Frontal cortex (tissue), 4 donors: Measurements from ENCODE around the gene LCOR. TPM values are rescaled to one million over a fixed set of nuclear protein-coding genes. Genes with fewer than 3 reads are reported as not detected.
A peak's percentile ranks its signal among the peaks of the same experiment; 100 is the strongest.

Source experiments
- DNase-seq, 2 donors: peaks; one replicate each; pipeline ENCODE4 v3.0.0; 2012; ENCODE audit warnings: low spot score in 2 of 2
- FAIRE-seq: peaks from 2 replicates; lab custom pipeline; 2012; peaks lifted over from hg19 to GRCh38; lab: Jason Lieb, UNC
- total RNA-seq: library from RNA; depleted of rRNA; stranded (reverse); fragments of >200 nt; gene quantifications from one replicate; pipeline ENCODE4 v1.2.3, GENCODE V29; 2014
- donor health status: control.
- donor health status: control.
- donor health status: control.

LCOR gene
- total RNA-seq, 1 donor from 2014 or later: 52.2 TPM

GRCh38 chr10:96878057-96878456, 46.0 kb downstream of the LCOR start:
- FAIRE-seq (no peak), DNase-seq (no peak)

- FAIRE-seq: no peak
Measured at GRCh38 chr10:96880575-96880974, 48.5 kb downstream of the LCOR start.

GRCh38 chr10:96889415-96890171, 57.5 kb downstream of the LCOR start:
- FAIRE-seq (no peak), DNase-seq (no peak)

More at GRCh38 chr10:96880575-96880974, 48.5 kb downstream of the LCOR start:
- no peak for DNase-seq

- DNase-seq: no peak
- no peak for FAIRE-seq
Measured at GRCh38 chr10:96890172-96890513, 58.0 kb downstream of the LCOR start.

GRCh38 chr10:96890580-96890979, 58.5 kb downstream of the LCOR start:
- FAIRE-seq (no peak), DNase-seq (no peak)

- DNase-seq (no peak), FAIRE-seq (no peak)
Measured at GRCh38 chr10:96891840-96892239, 59.7 kb downstream of the LCOR start.

- FAIRE-seq (no peak), DNase-seq (no peak)
Measured at GRCh38 chr10:96895662-96896424, 63.7 kb downstream of the LCOR start.

- FAIRE-seq (no peak), DNase-seq (no peak)
Measured at GRCh38 chr10:96896884-96897589, 64.9 kb downstream of the LCOR start.

- DNase-seq: no peak
Measured at GRCh38 chr10:96902117-96902516, 70.0 kb downstream of the LCOR start.

GRCh38 chr10:96902731-96903358, 70.7 kb downstream of the LCOR start:
- DNase-seq: no peak
- FAIRE-seq: no peak

More at GRCh38 chr10:96902117-96902516, 70.0 kb downstream of the LCOR start:
- FAIRE-seq: no peak

GRCh38 chr10:96904648-96905047, 72.5 kb downstream of the LCOR start:
- FAIRE-seq: no peak

GRCh38 chr10:96906864-96907263, 74.8 kb downstream of the LCOR start:
- no peak for DNase-seq
- FAIRE-seq: no peak

More at GRCh38 chr10:96904648-96905047, 72.5 kb downstream of the LCOR start:
- no peak for DNase-seq

- peak; percentile 5 to 27 for DNase-seq
- FAIRE-seq: peak; percentile 78
Measured at GRCh38 chr10:96910488-96911395, 78.6 kb downstream of the LCOR start.

GRCh38 chr10:96912405-96912804, 80.3 kb downstream of the LCOR start:
- DNase-seq (no peak), FAIRE-seq (no peak)

- FAIRE-seq (no peak), DNase-seq (no peak)
Measured at GRCh38 chr10:96913906-96914305, 81.8 kb downstream of the LCOR start.

GRCh38 chr10:96917628-96918027, 85.5 kb downstream of the LCOR start:
- DNase-seq (no peak), FAIRE-seq (no peak)

GRCh38 chr10:96918214-96919002, 86.3 kb downstream of the LCOR start:
- DNase-seq (no peak), FAIRE-seq (no peak)

GRCh38 chr10:96919785-96920430, 87.8 kb downstream of the LCOR start:
- DNase-seq (no peak), FAIRE-seq (no peak)
